ENCODE data around the gene ZFAND2A.
"Not testable (repeated sequence)": the region's sequence is repeated elsewhere in the genome, so short reads cannot be mapped to it uniquely, and the experiment has no call there.

The ZFAND2A gene

GRCh38 chr7:1204460-1205140, 44.6 kb upstream of the ZFAND2A start:
- H4K20me1 ChIP-seq (ENCODE audit: insufficient read depth, low read length) = no peaks in the 10 kb centered on the region
- no peak overlapping the region for H3K9ac ChIP-seq (ENCODE audit: low read length)
- no peak overlapping the region for H3K27ac ChIP-seq (ENCODE audit: low read depth, low read length, poor library complexity, severe bottlenecking)
- no peak overlapping the region for H2AFZ ChIP-seq (ENCODE audit: low read length)
- no peaks in the 10 kb centered on the region for H3K4me1 ChIP-seq (ENCODE audit: insufficient read depth, low read length, severe bottlenecking)
- H3K27me3 ChIP-seq (ENCODE audit: insufficient read depth, low read length) = 0 out of 2 replicates have a peak, but pooled peaks cover 9% of the 10 kb centered on the region
- no peaks in the 10 kb centered on the region for H3K9me2 ChIP-seq (ENCODE audit: low read depth, low read length)
- H3K4me3 ChIP-seq (ENCODE audit: low read depth, low read length, poor library complexity, severe bottlenecking) = no peak overlapping the region
- no peaks in the 10 kb centered on the region for H3F3A ChIP-seq (ENCODE audit: insufficient read depth, low read length)
- TF ChIP-seq EZH2 (IDR thresholded peaks at IDR 0.05; ENCODE audit: borderline replicate concordance, low read length) (no peak), CTCF (IDR thresholded peaks at IDR 0.05; ENCODE audit: low read length) (no peak)
- H3K9me3 ChIP-seq (ENCODE audit: low read length) = no peaks in the 10 kb centered on the region
- H3K79me2 ChIP-seq (ENCODE audit: insufficient read depth, low read length) = no peaks in the 10 kb centered on the region
- no peak overlapping the region for H3K4me2 ChIP-seq (ENCODE audit: low read length)
- no peaks in the 10 kb centered on the region for H3K36me3 ChIP-seq (ENCODE audit: insufficient read depth, low read length)

GRCh38 chr7:1202914-1203313, 42.9 kb upstream of the ZFAND2A start:
- not testable (repeated sequence) for H3K9me2 ChIP-seq (ENCODE audit: low read depth, low read length); H3K79me2 ChIP-seq (ENCODE audit: insufficient read depth, low read length); H2AFZ ChIP-seq (ENCODE audit: low read length); H3F3A ChIP-seq (ENCODE audit: insufficient read depth, low read length); H3K27ac ChIP-seq (ENCODE audit: low read depth, low read length, poor library complexity, severe bottlenecking); H3K4me1 ChIP-seq (ENCODE audit: insufficient read depth, low read length, severe bottlenecking); H4K20me1 ChIP-seq (ENCODE audit: insufficient read depth, low read length); H3K9me3 ChIP-seq (ENCODE audit: low read length); H3K9ac ChIP-seq (ENCODE audit: low read length); H3K4me2 ChIP-seq (ENCODE audit: low read length); H3K27me3 ChIP-seq (ENCODE audit: insufficient read depth, low read length); H3K4me3 ChIP-seq (ENCODE audit: low read depth, low read length, poor library complexity, severe bottlenecking); H3K36me3 ChIP-seq (ENCODE audit: insufficient read depth, low read length)

GRCh38 chr7:1201916-1202315, 41.9 kb upstream of the ZFAND2A start:
- Histone ChIP-seq H3K4me1 (ENCODE audit: insufficient read depth, low read length, severe bottlenecking) (no peaks in the 10 kb centered on the region), H3K9me2 (ENCODE audit: low read depth, low read length) (no peaks in the 10 kb centered on the region), H3K9ac (ENCODE audit: low read length) (no peak overlapping the region), H3K36me3 (ENCODE audit: insufficient read depth, low read length) (no peaks in the 10 kb centered on the region), H3K27ac (ENCODE audit: low read depth, low read length, poor library complexity, severe bottlenecking) (no peak overlapping the region), H2AFZ (ENCODE audit: low read length) (no peak overlapping the region), H3F3A (ENCODE audit: insufficient read depth, low read length) (no peaks in the 10 kb centered on the region), H3K79me2 (ENCODE audit: insufficient read depth, low read length) (no peaks in the 10 kb centered on the region), H4K20me1 (ENCODE audit: insufficient read depth, low read length) (no peaks in the 10 kb centered on the region), H3K4me3 (ENCODE audit: low read depth, low read length, poor library complexity, severe bottlenecking) (no peak overlapping the region), H3K9me3 (ENCODE audit: low read length) (no peaks in the 10 kb centered on the region), H3K4me2 (ENCODE audit: low read length) (no peak overlapping the region), H3K27me3 (ENCODE audit: insufficient read depth, low read length) (0 out of 2 replicates have a peak, but pooled peaks cover 4% of the 10 kb centered on the region)
- no peak for TF ChIP-seq EZH2 (IDR thresholded peaks at IDR 0.05; ENCODE audit: borderline replicate concordance, low read length)
- TF ChIP-seq CTCF (IDR thresholded peaks at IDR 0.05; ENCODE audit: low read length) = no peak

- Histone ChIP-seq H3K27ac (ENCODE audit: low read depth, low read length, poor library complexity, severe bottlenecking) (no peak overlapping the region), H3K4me1 (ENCODE audit: insufficient read depth, low read length, severe bottlenecking) (no peaks in the 10 kb centered on the region), H2AFZ (ENCODE audit: low read length) (no peak overlapping the region), H3K9me2 (ENCODE audit: low read depth, low read length) (no peaks in the 10 kb centered on the region), H3F3A (ENCODE audit: insufficient read depth, low read length) (no peaks in the 10 kb centered on the region), H3K27me3 (ENCODE audit: insufficient read depth, low read length) (0 out of 2 replicates have a peak, but pooled peaks cover 4% of the 10 kb centered on the region), H3K79me2 (ENCODE audit: insufficient read depth, low read length) (no peaks in the 10 kb centered on the region), H3K4me3 (ENCODE audit: low read depth, low read length, poor library complexity, severe bottlenecking) (no peak overlapping the region), H3K9ac (ENCODE audit: low read length) (no peak overlapping the region), H4K20me1 (ENCODE audit: insufficient read depth, low read length) (no peaks in the 10 kb centered on the region), H3K9me3 (ENCODE audit: low read length) (no peaks in the 10 kb centered on the region), H3K4me2 (ENCODE audit: low read length) (no peak overlapping the region), H3K36me3 (ENCODE audit: insufficient read depth, low read length) (no peaks in the 10 kb centered on the region)
- TF ChIP-seq CTCF (IDR thresholded peaks at IDR 0.05; ENCODE audit: low read length) = no peak
- no peak for TF ChIP-seq EZH2 (IDR thresholded peaks at IDR 0.05; ENCODE audit: borderline replicate concordance, low read length)
These were observed 40.0 kb upstream of the ZFAND2A start for GRCh38 chr7:1200045-1200444.

Measured in OCI-LY1 (cell line).